Natural killer cell treated with Interleukin-12 subunit alpha and Interleukin-12 subunit beta and Interleukin-15 and Interleukin-18, amount 100 ng/mL, for 72 hours (primary cell): Measurements from ENCODE around the gene SLC25A44. TPM values are rescaled to one million over a fixed set of nuclear protein-coding genes. Genes with fewer than 3 reads are reported as not detected.
"Not testable (repeated sequence)": the region's sequence is repeated elsewhere in the genome, so short reads cannot be mapped to it uniquely, and the experiment has no call there.

Source experiments
- ATAC-seq, 2 donors: fragments of 150-1000 bp; cut with Tn5 transposase in 1 of 2; sonication (Bioruptor Pico), chemical (Tn5 transposase) in 1 of 2; 2 replicates each; pipeline ENCODE4 v1.10.0; 2021
- DNase-seq: peaks from one replicate; pipeline ENCODE4 v3.0.0; 2022; ENCODE audit warnings: low spot score
- H3K27ac Mint-ChIP-seq, 2 donors: 1 replicate in 1 of 2; 2 replicates in 1 of 2; pipeline ENCODE4 v1.8.0; 2022; ENCODE audit warnings: mixed read lengths in 2 of 2, mild to moderate bottlenecking in 1 of 2, moderate library complexity in 1 of 2
- H3K27me3 Mint-ChIP-seq, 2 donors: 1 replicate in 1 of 2; 2 replicates in 1 of 2; pipeline ENCODE4 v1.8.0; 2022; ENCODE audit warnings: mixed read lengths in 2 of 2
- H3K36me3 Mint-ChIP-seq: one replicate; pipeline ENCODE4 v1.8.0; 2022; ENCODE audit warnings: mixed read lengths
- H3K4me1 Mint-ChIP-seq, 2 donors: 1 replicate in 1 of 2; 2 replicates in 1 of 2; pipeline ENCODE4 v1.8.0; 2022; ENCODE audit warnings: low read depth in 2 of 2, mixed read lengths in 2 of 2, mild to moderate bottlenecking in 1 of 2
- H3K4me3 Mint-ChIP-seq: one replicate; pipeline ENCODE4 v1.8.0; 2022; ENCODE audit warnings: mixed read lengths
- H3K9me3 Mint-ChIP-seq: 2 replicates; pipeline ENCODE4 v1.8.0; 2022; ENCODE audit warnings: mixed read lengths
- total RNA-seq, 2 donors: library from RNA; stranded (reverse); gene quantifications; one replicate each; pipeline ENCODE4 v1.2.3, GENCODE V29; 2022

The SLC25A44 gene
- total RNA-seq, 2 donors from 2014 or later = 54.4 to 56.6 TPM

GRCh38 chr1:156176610-156177210, 17.2 kb upstream of the SLC25A44 start:
- DNase-seq (no peak), ATAC-seq (peak; percentile 36 to 46)
- Mint-ChIP-seq H3K36me3 (no peaks in the 10 kb centered on the region), H3K27me3 (peaks cover 14 to 16% of the 10 kb centered on the region in 2 donors), H3K4me3 (no peak overlapping the region), H3K9me3 (no peaks in the 10 kb centered on the region), H3K27ac (no peak overlapping the region), H3K4me1 (peaks cover 0 to 4% of the 10 kb centered on the region in 2 donors)

GRCh38 chr1:156177919-156178654, 15.8 kb upstream of the SLC25A44 start:
- ATAC-seq (peak in 1 of 2 donors; percentile 12), DNase-seq (no peak)
- no peak overlapping the region for H3K4me3 Mint-ChIP-seq
- no peaks in the 10 kb centered on the region for H3K9me3 Mint-ChIP-seq
- peak overlapping the region; percentile 4 to 9 for H3K27ac Mint-ChIP-seq
- peaks cover 0 to 3% of the 10 kb centered on the region in 2 donors for H3K4me1 Mint-ChIP-seq
- no peaks in the 10 kb centered on the region for H3K36me3 Mint-ChIP-seq
- H3K27me3 Mint-ChIP-seq = peaks cover 14 to 15% of the 10 kb centered on the region in 2 donors

GRCh38 chr1:156180471-156180870, 13.4 kb upstream of the SLC25A44 start:
- Mint-ChIP-seq H3K9me3 (no peaks in the 10 kb centered on the region), H3K27ac (no peak overlapping the region), H3K4me3 (no peak overlapping the region), H3K36me3 (no peaks in the 10 kb centered on the region), H3K27me3 (peaks cover 7 to 8% of the 10 kb centered on the region in 2 donors), H3K4me1 (no peaks in the 10 kb centered on the region)
- no peak for DNase-seq
- ATAC-seq = no peak

- ATAC-seq, H3K36me3 Mint-ChIP-seq: not testable (repeated sequence)
These were observed 12.4 kb upstream of the SLC25A44 start for GRCh38 chr1:156181391-156181924.

GRCh38 chr1:156182010-156182779, 11.7 kb upstream of the SLC25A44 start:
- H3K4me3 Mint-ChIP-seq, ATAC-seq: not testable (repeated sequence)

More at GRCh38 chr1:156181391-156181924, 12.4 kb upstream of the SLC25A44 start:
- not testable (repeated sequence) for H3K9me3 Mint-ChIP-seq, H3K27me3 Mint-ChIP-seq, H3K4me3 Mint-ChIP-seq, H3K27ac Mint-ChIP-seq, DNase-seq, H3K4me1 Mint-ChIP-seq

GRCh38 chr1:156186347-156187177, 7.3 kb upstream of the SLC25A44 start:
- H3K36me3 Mint-ChIP-seq, H3K9me3 Mint-ChIP-seq, H3K27ac Mint-ChIP-seq, ATAC-seq, H3K4me1 Mint-ChIP-seq, H3K27me3 Mint-ChIP-seq, H3K4me3 Mint-ChIP-seq, DNase-seq: not testable (repeated sequence)

More at GRCh38 chr1:156182010-156182779, 11.7 kb upstream of the SLC25A44 start:
- not testable (repeated sequence) for DNase-seq, H3K27ac Mint-ChIP-seq, H3K36me3 Mint-ChIP-seq, H3K27me3 Mint-ChIP-seq, H3K9me3 Mint-ChIP-seq, H3K4me1 Mint-ChIP-seq

GRCh38 chr1:156190265-156190664, 3.6 kb upstream of the SLC25A44 start:
- DNase-seq, H3K9me3 Mint-ChIP-seq, H3K36me3 Mint-ChIP-seq, H3K27me3 Mint-ChIP-seq, H3K4me3 Mint-ChIP-seq, H3K27ac Mint-ChIP-seq, ATAC-seq: not testable (repeated sequence)
- H3K4me1 Mint-ChIP-seq = peaks cover 18 to 22% of the 10 kb centered on the region in 2 donors

GRCh38 chr1:156191292-156191964, 2.5 kb upstream of the SLC25A44 start:
- H3K4me3 Mint-ChIP-seq = no peak overlapping the region
- peaks cover 28 to 33% of the 10 kb centered on the region in 2 donors for H3K4me1 Mint-ChIP-seq
- H3K9me3 Mint-ChIP-seq = peaks cover 2% of the 10 kb centered on the region
- ATAC-seq = no peak
- H3K27me3 Mint-ChIP-seq = no peaks in the 10 kb centered on the region
- H3K27ac Mint-ChIP-seq = no peak overlapping the region
- peaks cover 16% of the 10 kb centered on the region for H3K36me3 Mint-ChIP-seq
- no peak for DNase-seq

GRCh38 chr1:156193208-156193487, 756 bp upstream of the SLC25A44 start:
- Mint-ChIP-seq H3K4me1 (peaks cover 35 to 46% of the 10 kb centered on the region in 2 donors), H3K4me3 (peak overlapping the region; percentile 99), H3K27me3 (no peaks in the 10 kb centered on the region), H3K9me3 (no peaks in the 10 kb centered on the region), H3K36me3 (peaks cover 16% of the 10 kb centered on the region), H3K27ac (peak overlapping the region; percentile 89 to 97)
- DNase-seq (no peak), ATAC-seq (no peak)

GRCh38 chr1:156194300-156194652, 372 bp downstream of the SLC25A44 start:
- DNase-seq = no peak
- Mint-ChIP-seq H3K4me1 (peaks cover 46 to 58% of the 10 kb centered on the region in 2 donors), H3K9me3 (no peaks in the 10 kb centered on the region), H3K4me3 (peak overlapping the region; percentile 99), H3K36me3 (peaks cover 16% of the 10 kb centered on the region), H3K27ac (peak overlapping the region; percentile 89 to 97), H3K27me3 (no peaks in the 10 kb centered on the region)
- peak; percentile 1 to 17 for ATAC-seq

GRCh38 chr1:156195853-156196252, 1.9 kb downstream of the SLC25A44 start:
- Mint-ChIP-seq H3K36me3 (peaks cover 25% of the 10 kb centered on the region), H3K4me3 (peak overlapping the region; percentile 57), H3K27me3 (no peaks in the 10 kb centered on the region), H3K27ac (peak overlapping the region; percentile 7 to 97), H3K9me3 (no peaks in the 10 kb centered on the region), H3K4me1 (peaks cover 59 to 73% of the 10 kb centered on the region in 2 donors)
- ATAC-seq = no peak
- DNase-seq = no peak

- no peaks in the 10 kb centered on the region for H3K27me3 Mint-ChIP-seq
- ATAC-seq (no peak), DNase-seq (no peak)
- peaks cover 25% of the 10 kb centered on the region for H3K36me3 Mint-ChIP-seq
- H3K4me3 Mint-ChIP-seq = peak overlapping the region; percentile 57
- peak overlapping the region; percentile 7 to 97 for H3K27ac Mint-ChIP-seq
- no peaks in the 10 kb centered on the region for H3K9me3 Mint-ChIP-seq
- peaks cover 59 to 73% of the 10 kb centered on the region in 2 donors for H3K4me1 Mint-ChIP-seq
These were observed 2.5 kb downstream of the SLC25A44 start for GRCh38 chr1:156196445-156196844.
